ENCODE data around the gene MVB12B.

DNA sequence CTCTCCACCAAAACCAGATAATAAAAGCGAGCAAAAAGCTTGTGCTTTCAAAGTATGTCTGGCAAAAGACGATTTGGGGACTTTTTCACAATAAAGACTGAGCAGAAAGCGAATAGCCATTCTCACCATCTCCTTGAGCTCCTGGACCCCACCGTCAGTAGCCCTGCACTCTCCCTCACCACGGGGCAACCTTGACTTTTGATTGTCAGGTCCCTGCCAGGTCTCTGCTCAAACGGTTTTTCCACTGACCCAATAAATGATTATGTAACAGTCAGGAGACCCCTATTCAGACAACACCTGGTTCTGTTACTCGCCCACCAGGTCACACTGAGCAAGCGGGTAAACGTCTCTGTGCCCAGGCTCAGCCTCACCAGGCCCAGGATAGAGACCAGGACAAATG is 131.3 kb downstream of the MVB12B start:
- TF ChIP-seq, protein P1, sequence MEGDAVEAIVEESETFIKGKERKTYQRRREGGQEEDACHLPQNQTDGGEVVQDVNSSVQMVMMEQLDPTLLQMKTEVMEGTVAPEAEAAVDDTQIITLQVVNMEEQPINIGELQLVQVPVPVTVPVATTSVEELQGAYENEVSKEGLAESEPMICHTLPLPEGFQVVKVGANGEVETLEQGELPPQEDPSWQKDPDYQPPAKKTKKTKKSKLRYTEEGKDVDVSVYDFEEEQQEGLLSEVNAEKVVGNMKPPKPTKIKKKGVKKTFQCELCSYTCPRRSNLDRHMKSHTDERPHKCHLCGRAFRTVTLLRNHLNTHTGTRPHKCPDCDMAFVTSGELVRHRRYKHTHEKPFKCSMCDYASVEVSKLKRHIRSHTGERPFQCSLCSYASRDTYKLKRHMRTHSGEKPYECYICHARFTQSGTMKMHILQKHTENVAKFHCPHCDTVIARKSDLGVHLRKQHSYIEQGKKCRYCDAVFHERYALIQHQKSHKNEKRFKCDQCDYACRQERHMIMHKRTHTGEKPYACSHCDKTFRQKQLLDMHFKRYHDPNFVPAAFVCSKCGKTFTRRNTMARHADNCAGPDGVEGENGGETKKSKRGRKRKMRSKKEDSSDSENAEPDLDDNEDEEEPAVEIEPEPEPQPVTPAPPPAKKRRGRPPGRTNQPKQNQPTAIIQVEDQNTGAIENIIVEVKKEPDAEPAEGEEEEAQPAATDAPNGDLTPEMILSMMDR (conservative IDR thresholded peaks at IDR 0.05 in 1 of 2, IDR thresholded peaks at IDR 0.05 in 1 of 2; ENCODE audit: extremely low read depth in 1 of 2, insufficient read depth in 1 of 2, low read depth in 1 of 2, low read length in 2 of 2) = no peak
- no peak for TF ChIP-seq EZH2 (IDR thresholded peaks at IDR 0.05; ENCODE audit: borderline replicate concordance, low read length)
